DMS 273 (cell line): Measurements from ENCODE around the gene DTNB.

ENCODE experiments used
- DNase-seq: peaks from one replicate; lab custom pipeline; 2025; ENCODE audit not compliant: unreplicated experiment; lab: John Stamatoyannopoulos, UW

The DTNB gene

GRCh38 chr2:25355270-25355669 lies 318.1 kb downstream of the DTNB start:
- DNase-seq, result no peak

- no peak for DNase-seq
Observed at GRCh38 chr2:25354116-25354515, 319.3 kb downstream of the DTNB start.

- no peak for DNase-seq
Observed at GRCh38 chr2:25349397-25349796, 324.0 kb downstream of the DTNB start.

- no peak for DNase-seq
Observed at GRCh38 chr2:25347846-25348245, 325.5 kb downstream of the DTNB start.

GRCh38 chr2:25347205-25347815 lies 326.1 kb downstream of the DTNB start:
- DNase-seq, result peak; percentile 38

DNA sequence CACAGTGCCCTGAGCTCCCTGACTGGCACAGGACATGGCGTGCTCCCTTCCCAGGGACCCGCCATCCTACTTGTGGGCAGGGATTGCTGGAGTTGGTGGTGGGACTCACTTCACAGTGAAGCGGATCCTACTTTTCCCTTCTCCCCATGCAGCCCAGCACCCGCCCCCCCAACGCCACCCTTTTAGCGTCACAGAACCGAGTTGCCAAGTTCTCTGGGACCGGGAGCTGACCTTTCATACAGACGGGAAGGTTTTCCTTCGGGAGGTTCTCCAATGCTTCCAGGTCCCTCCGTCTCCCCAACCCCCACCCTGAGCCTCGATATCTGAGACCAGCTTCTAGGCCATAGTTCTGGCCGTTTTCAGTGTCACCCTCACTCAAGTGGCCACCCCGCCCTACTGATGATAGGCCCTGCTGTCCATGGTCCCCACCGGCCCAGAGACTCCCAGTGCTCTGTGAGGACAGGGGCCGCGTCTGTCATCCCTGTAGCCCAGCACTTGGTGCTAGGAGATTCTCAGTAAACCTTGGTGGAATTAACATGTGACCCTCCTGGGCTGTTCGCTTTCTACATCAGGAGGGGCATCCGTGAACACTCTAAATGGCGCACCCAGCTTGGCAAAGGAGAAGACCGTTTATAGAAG lies 330.1 kb downstream of the DTNB start:
- DNase-seq, result no peak

GRCh38 chr2:25342372-25343186 lies 330.8 kb downstream of the DTNB start:
- DNase-seq, result peak; percentile 92

- DNase-seq, result peak; percentile 87
Observed at GRCh38 chr2:25341753-25342371, 331.5 kb downstream of the DTNB start, which contains the start of gene DNMT3A. Gene DNMT3A, minus strand, starts transcription at chr2:25341925. Its CDS starts 27,941 bp downstream, at chr2:25313984.

GRCh38 chr2:25341011-25341727 lies 332.2 kb downstream of the DTNB start:
- peak; percentile 73 for DNase-seq

- peak; percentile 62 for DNase-seq
Observed at GRCh38 chr2:25340181-25340921, 333.0 kb downstream of the DTNB start.

DNA sequence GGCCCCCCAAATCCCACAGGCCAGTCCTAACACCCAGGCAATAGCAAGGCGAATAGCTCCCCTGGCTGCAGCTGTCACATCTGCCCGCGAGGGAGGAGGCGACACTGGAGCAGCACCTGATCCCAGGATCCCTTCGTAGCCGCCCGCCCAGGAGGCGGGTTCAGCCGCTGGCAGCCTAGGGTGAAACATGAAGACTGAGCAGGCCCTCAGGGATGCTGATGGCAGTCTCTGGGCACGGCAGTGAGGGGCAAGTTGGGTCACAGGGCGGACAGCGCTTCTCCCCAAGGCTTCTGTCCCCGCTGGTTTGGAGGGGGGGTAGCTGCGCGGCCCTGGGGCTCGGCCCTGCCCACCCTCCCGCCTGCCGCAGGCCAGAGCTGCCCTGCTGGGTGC lies 333.6 kb downstream of the DTNB start:
- peak; percentile 72 for DNase-seq

GRCh38 chr2:25339211-25339674 lies 334.1 kb downstream of the DTNB start:
- DNase-seq, result no peak

- DNase-seq, result no peak
Observed at GRCh38 chr2:25338401-25338800, 335.0 kb downstream of the DTNB start.

GRCh38 chr2:25337891-25338290 lies 335.5 kb downstream of the DTNB start:
- no peak for DNase-seq

DNA sequence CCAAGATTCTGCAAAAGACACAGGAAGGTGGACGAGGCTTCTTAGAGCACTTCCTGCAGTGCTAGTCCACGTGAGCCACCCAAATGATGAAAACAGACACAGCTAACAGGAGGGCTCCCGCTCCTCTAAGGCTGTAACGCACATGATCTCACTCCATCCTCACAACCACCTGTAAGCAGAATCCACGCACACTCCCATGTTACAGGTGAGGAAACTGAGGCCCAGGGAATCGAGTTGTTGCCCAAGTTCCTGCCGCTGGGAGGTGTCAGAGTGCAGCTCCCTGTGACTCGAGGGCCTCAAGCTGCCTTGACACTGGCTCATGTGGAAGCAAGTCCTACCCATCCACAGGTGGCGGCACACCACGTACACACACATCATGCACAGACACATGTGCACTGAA lies 336.1 kb downstream of the DTNB start:
- no peak for DNase-seq

- DNase-seq, result no peak
Observed at GRCh38 chr2:25336383-25336841, 337.0 kb downstream of the DTNB start.

DNA sequence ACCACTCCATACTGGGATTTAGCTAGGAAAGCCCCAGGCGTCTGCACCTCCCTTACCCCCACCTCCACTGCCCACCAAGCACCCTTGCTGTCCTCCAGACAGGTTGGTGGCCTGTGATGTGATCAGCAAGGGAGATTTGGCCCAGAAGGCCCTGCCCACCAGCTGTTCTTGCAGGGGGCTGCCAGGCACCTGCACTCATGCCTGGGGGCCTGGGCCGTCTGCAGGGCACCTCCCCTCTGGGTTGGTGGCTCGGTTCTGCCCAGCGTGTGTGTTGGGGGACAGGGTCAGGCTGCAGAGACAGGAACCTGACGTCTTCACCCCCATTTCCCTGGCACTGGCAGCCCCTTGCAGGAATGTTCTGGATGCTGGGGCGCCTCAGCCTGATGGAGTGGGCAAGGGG lies 337.4 kb downstream of the DTNB start:
- DNase-seq, result no peak

GRCh38 chr2:25335204-25335603 lies 338.2 kb downstream of the DTNB start:
- no peak for DNase-seq

DNA sequence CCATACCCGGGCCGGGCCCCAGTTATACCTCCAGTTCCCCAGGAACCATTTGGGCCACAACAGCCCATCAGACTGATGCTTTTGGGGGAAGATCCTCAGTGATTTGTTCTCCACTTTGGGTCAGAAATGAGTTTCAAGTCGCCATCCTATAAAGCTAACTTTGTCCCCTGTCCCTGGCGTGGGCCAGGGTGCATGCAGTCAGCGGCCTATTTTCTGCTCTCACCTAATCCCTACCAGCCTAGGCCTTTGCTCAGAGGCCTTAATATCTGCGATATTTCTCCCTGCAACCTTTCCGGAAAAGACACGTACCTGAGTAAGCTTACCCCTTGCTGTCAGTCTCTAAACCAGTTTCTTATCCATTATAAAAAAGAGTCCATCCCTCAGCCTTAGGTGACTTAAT lies 338.9 kb downstream of the DTNB start:
- no peak for DNase-seq

DNA sequence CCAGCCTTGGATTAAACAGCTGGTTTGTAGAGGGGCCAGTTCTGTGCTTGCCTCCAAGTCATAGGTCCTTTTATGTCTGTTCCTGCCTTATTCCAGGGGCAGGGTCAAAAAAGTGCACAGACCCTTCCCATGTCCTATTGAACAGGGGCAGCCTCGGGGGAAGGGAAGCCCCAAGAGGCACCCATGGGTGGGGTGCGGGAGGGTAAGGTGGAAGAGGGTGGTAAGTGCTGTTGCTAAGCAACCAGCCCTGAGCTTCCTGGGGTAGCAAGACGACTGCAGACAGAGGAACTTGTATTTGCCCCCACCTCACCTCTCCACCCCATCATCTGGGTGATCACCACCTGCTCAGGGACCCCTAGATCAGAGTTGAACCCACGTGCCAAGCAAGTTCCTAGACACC lies 339.4 kb downstream of the DTNB start:
- no peak for DNase-seq
